Neural cell (in vitro differentiated cells): ENCODE data around the gene DOHH.

ENCODE experiments used
- CTCF ChIP-seq: fragments of 450-650 bp; IDR thresholded peaks from 2 replicates; pipeline ENCODE4 v1.5.1; 2014; ENCODE audit warnings: antibody characterized with exemption, mild to moderate bottlenecking, moderate library complexity; ENCODE audit not compliant: poor library complexity, severe bottlenecking
- EP300 ChIP-seq: fragments of 450-650 bp; conservative IDR thresholded peaks from 2 replicates; pipeline ENCODE4 v1.6.1; 2014; ENCODE audit warnings: antibody characterized with exemption, mild to moderate bottlenecking, moderate library complexity; ENCODE audit not compliant: poor library complexity, severe bottlenecking
- SMC3 ChIP-seq: fragments of 450-650 bp; conservative IDR thresholded peaks from 2 replicates; pipeline ENCODE4 v1.6.1; 2014; ENCODE audit warnings: antibody characterized with exemption, mild to moderate bottlenecking, moderate library complexity; ENCODE audit not compliant: poor library complexity

- TF ChIP-seq SMC3 (no peak), CTCF (no peak), EP300 (no peak)
Observed at GRCh38 chr19:3455960-3456601, 44.4 kb downstream of the DOHH start.
